HG02840 (cell line): ENCODE data around the gene FNIP1.
"Not testable (repeated sequence)": the region's sequence is repeated elsewhere in the genome, so short reads cannot be mapped to it uniquely, and the experiment has no call there.

Experiments used
- ATAC-seq: cut with Tn5 transposase; IDR thresholded peaks from one replicate; pipeline ENCODE4 v1.9.1; 2021; ENCODE audit warnings: mild to moderate bottlenecking, moderate library complexity, moderate number of reproducible peaks; ENCODE audit not compliant: unreplicated experiment, low FRiP score

FNIP1 gene

DNA sequence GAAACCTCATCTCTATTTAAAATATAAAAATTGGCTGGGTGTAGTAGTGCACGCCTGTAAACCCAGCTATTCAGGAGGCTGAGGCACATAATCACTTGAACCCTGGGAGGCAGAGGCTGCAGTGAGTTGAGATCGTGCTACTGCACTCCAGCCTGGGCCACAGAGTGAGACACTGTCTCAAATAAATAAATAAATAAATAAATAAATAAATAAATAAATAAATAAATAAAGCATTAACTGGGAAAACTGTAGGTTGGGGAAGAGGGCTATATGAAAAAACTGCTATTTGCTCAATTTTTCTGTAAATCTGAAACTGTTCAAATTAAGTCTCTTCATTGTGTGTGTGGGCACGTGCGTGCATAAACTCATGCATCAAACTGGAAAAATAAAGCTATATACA is 101.9 kb downstream of the FNIP1 start:
- ATAC-seq, result no peak

DNA sequence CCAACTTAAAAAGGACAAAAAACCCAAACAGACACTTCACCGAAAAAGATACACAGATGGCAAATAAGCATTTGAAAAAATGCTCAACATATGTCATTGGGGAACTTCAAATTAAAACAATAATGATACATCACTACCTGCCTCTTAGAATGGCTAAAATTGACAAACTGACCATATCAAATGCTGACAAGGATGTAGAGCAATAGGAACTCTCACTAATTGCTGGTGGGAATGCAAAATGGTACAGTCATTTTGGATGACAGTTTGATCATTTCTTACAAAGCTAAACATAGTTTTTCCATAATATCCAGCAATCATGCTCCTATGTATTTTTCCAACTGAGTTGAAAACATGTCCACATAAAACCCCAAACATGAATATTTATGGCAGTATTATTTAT is 102.9 kb downstream of the FNIP1 start:
- no peak for ATAC-seq

DNA sequence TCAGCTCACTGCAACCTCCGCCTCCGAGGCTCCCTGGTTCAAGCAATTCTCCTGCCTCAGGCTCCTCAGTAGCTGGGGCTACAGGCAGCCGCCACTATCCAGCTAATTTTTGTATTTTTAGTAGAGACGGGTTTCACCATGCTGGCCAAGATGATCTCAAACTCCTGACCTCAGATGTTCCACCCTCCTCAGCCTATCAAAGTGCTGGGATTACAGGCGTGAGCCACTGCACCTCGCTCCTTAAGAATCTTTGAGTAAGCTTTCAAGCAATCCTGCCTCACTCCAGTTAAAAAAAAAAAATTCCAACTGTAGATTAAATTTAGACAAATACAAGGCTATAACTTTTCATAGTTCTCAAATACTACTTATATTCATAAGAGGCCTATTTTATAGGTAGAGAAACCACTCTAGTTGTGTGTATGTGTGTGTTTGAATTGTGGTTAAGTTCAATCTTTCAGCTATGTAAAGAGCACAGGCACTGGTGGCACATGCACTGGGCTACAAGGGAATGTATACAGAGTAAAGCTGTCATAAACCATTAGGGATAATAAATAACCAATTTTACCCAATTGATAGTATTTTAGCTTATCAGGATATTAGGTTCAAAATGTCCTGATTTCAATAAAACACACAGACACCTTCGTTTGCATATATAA is 111.2 kb downstream of the FNIP1 start:
- no peak for ATAC-seq

DNA sequence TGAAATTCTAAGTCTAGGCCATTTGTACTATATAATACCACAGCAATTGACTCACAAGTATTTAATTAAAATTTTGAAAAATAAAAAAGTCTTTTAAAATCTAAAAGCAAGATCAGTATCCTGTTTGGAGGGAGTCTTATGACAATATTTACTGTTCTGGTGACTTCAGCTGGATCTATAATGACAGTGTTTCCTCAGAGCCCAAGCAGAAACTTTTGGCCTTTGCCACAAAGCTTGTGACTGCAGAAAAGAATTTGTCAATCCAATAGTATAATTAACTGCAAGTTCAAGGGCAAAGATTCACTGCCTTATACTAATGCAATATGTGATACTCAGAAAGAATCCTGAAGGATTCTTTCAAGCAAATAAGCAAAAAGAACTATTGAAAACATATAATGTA is 112.2 kb downstream of the FNIP1 start:
- no peak for ATAC-seq

DNA sequence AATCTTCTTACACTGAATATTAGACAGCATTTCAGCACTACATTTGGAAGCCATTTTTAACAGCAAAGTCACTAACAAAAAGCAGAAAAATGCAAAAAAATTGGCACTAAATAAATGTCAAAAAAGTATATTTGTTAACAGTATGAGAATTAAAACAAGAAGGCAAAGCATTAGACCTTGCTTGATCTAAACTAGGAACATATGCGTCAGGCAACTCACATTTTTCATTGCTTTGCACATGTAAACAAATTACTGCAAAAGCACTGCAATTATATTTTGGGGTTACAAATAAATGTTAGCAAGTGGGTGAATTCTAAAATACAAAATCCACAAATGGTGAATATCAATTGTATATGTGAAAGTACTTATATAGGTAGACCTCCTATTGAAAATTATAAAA is 112.8 kb downstream of the FNIP1 start:
- no peak for ATAC-seq

DNA sequence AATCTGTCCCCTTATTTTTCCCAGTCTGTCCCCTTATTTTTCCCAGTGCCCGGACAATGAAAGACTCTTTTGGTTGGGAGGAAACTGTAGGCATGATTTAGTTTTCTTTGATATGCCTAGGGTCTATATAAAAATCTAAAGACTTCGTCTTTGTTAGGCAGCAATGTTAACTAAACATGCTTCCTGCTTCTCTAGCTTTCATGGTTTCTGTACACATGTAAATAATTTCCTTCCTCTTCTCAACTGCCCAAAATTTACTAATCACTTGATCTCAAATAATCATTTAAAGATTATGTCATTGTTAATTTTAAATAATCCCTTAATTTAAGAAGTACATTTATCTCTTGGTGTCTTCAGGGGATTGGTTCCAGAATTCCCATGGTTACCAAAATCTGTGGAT is 114.0 kb downstream of the FNIP1 start:
- ATAC-seq, result no peak

DNA sequence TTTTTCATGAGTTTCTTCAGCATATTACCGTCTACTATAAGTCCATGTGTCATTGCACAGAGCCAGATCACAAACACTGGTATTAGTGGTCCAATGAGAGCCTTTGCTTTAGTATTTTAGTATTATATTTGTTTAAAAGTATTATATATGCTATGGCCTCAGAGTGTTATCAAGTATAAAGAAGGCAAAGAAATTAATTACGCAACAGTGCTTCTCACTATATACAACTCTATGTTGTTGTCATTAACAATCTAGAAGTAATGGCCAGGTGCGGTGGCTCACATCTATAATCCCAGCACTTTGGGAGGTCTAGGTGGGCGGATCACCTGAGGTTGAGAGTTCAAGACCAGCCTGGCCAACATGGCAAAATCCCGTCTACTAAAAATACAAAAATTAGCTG is 114.6 kb downstream of the FNIP1 start:
- no peak for ATAC-seq

DNA sequence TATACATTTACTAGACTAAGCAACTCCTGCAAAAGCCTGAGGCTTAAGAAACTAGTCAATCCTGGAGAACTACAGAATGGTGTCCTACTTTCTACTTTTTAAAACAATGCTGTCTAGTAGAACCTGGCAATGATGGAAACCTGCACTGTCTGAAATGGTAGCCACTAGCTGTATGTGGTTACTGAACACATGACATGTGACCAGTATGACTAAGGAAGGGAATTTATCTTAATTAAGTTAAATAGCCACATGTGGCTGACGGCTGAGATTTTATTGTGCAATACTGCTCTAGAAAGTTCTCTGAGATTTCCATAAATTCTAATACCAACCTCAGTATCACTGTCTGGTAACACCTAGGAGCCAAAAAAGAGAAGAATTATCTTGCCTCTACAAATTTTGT is 116.9 kb downstream of the FNIP1 start:
- no peak for ATAC-seq

DNA sequence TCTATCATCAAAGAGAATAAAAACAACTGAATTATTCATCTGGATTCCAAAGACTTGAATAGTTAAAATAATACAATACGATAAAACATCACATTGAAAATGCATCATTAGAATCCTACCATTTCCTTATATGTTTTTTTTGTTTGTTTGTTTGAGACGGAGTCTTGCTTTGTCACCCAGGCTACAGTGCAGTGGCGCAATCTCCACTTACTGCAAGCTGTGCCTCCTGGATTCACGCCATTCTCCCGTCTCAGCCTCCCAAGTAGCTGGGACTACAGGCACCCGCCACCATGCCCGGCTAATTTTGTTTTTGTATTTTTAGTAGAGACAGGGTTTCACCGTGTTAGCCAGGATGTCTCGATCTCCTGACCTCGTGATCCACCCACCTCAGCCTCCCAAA is 118.5 kb downstream of the FNIP1 start:
- not testable (repeated sequence) for ATAC-seq

DNA sequence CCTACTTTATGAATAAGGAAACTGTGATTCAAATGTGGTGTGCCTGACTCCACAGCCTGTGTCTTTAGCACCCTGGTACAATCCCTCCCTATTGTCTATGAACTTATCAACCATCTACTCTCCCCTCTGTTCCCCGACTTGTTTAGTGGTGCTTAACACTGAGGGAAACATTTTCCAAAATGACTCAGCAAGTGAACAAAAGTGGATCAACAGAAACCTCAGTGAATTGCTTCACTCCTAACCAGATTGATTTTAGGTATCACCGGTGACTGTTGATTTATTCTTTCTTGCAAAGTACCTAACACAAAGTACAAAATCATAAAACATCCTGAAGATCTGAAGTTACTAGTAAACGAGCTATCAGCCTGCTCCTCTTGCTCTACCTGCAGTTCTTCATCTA is 119.7 kb downstream of the FNIP1 start:
- no peak for ATAC-seq

DNA sequence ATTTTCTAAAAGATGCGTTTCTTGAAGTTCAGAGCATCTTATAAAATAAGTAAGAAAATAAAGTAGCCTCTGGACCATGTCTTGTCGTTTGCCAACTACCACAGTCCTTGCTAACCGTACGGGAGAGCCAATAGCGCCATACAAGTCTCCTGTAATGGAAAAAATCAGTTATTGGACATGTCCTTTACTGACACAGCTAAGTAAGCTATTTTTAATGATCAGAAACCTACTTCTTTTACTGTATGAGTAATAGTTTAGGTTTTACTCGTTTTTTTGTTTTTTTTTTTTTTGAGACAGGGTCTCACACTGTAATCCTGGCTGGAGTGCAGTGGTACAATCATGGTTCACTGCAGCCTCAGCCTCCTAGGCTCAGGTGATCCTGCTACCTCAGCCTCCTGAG is 124.0 kb downstream of the FNIP1 start:
- peak; percentile 27 for ATAC-seq

DNA sequence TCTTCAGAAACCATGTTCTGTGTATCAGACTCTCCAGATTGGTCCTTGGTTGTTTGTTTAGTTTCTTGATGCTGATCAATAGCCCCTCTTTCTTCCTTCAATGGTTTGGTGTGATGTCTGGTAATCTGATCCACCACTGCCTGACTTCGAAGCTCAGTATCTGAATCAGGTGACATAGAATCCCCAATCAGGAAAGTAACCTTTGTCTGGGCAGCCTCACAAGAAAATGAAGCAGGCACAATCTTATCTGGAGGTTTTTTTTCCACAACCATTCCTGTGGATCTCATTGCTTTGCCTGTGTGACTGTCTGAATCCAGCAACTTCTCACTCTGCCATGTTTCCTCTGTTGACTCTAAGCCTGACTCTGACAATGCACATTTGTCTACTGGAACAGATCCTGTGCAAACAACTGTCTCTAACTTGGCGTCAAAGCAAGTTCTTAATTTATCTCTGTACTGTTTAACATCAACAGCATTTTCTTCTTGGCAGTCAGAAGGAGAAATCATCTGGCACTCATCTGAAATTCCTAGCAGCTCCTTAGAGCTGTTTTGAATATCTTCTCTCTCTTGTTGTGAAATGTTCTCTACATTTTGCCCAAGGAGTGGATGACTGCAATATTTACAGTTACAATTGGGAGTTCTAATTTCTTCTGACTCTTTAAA is 124.7 kb downstream of the FNIP1 start:
- ATAC-seq, result no peak

DNA sequence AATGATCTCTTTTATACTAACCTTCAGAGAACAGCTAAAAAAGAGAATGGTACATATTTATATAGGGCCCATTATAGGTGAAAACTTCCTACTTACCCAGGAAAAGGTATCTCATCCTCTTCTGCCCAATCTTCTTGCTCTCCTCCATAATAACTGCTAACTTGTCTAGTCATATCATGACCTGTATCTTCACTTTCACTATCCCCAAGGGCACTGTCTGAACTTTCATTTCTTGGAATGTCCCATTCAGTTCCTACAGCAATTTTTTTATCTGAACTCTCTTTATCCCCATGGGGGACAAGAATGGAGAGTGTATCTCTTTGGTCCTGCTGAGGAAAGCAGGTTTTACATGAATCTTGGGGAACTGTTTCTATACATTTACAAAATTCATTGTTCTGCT is 125.4 kb downstream of the FNIP1 start:
- no peak for ATAC-seq

DNA sequence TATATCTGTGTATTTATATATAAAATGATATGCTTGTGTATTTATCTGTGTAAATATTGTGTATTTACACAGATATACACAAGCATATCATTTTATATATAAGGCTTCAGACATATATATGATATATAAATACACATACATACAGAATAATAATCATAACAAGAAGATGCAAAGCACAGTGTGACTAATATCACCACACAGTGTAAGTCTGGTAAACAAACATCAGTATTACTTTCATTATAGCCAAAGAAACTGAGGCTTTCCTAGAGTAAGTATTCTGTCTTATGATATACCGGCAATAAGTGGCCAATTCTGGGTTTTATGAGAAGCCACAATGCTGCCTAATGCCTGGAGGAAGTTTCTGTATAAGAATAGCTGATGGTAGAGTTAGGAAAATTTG is 131.9 kb downstream of the FNIP1 start:
- ATAC-seq, result no peak

DNA sequence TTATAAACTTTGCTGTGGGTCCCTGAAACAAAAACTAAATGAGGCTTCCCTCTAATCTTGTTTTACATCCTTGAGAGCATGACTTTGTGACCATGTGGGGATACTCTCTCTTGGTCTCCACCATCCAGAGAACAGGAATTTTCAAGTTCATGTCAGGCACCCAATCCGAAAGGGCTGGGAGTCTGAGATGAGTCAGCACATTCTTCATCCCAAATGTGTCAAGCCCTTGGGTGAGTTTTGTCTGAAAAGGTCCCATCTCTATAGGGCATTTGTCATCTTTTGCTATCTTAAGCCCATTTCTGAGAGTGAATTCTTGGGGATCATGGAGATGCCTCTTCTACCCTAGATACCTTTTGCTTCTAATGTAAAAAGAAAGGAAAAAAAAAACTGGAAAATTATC is 134.9 kb downstream of the FNIP1 start:
- ATAC-seq, result no peak

DNA sequence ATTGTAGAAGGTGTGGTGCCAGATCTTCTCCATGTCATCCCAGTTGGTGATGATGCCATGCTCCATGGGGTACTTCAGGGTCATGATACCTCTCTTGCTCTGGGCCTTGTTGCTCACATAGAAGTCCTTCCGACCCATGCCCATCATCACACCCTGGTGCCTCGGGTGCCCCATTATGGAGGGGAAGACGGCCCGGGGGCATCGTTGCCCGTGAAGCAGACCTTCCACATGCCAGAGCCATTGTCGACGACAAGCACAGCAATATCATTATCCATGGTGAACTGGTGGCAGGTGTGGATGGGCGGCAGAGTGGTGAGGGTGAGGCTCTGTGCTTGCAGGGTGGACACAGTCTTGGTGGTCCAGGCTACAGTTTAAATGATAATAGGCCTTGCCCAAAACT is 137.0 kb downstream of the FNIP1 start:
- no peak for ATAC-seq

DNA sequence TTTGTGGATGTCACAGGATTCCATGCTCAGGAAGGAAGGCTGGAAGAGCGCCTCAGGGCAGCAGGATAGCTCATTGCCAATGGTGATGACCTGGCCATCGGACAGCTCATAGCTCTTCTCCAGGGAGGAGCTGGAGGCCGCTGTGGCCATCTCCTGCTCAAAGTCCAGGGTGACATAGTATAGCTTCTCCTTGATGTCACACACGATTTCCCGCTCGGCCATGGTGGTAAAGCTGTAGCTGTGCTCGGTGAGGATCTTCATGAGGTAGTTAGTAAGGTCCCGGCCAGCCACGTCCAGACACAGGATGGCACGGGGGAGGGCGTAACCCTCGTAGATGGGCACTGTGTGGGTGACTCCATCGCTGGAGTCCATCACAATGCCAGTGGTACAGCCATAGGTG is 137.5 kb downstream of the FNIP1 start:
- ATAC-seq, result no peak

DNA sequence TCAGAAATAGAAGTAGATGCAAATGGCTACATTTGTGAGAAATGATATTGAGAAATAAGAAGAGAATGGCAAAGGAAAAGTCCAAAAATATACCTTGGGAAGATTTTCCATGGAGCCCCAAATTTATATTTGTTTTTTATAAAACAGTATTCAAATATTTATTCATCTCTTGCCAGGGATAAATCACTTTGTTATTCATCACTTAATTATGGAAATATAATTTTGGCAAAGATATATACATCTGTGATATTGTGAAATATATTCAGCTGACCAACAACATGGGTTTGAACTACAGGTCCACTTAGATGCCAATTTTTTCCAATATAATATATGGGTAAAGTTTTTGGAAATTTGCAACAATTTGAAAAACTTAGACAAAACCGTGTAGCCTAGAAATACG is 142.0 kb downstream of the FNIP1 start:
- no peak for ATAC-seq

DNA sequence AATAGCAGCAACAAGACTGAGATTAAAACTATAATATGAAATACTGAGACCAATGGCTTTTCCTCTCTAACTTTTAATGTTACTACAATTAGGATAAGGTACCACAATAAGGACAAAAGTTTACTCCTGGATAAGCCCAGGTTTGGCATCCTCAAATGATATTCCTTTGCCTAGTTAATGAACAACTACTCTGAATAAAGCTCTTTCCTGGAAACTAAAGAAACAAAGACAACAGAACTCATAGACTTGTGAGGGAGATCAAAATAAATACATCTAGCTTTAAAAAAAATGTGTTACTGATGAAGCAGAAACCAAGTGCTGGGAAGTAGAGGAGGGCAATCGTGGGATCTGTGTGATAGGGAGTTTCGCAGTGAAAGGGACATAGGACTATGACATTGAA is 142.5 kb downstream of the FNIP1 start:
- ATAC-seq, result no peak

DNA sequence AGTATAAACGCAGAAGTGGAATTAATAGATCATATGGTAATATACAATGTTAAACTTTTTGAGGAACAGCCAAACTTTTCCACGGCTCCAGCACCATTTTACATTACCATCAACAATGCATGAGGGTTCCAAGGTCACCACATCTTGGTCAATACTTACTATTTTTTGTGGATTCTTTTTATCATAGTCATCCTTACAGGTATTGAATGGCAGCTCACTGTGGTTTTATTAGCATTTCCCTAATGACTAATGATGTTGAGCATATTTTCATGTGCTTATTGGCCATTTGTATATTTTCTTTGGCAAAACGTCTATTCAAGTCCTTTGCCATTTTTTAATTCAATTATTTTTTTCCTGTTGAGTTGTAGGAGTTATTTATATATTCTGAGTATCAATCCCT is 147.7 kb downstream of the FNIP1 start:
- no peak for ATAC-seq

DNA sequence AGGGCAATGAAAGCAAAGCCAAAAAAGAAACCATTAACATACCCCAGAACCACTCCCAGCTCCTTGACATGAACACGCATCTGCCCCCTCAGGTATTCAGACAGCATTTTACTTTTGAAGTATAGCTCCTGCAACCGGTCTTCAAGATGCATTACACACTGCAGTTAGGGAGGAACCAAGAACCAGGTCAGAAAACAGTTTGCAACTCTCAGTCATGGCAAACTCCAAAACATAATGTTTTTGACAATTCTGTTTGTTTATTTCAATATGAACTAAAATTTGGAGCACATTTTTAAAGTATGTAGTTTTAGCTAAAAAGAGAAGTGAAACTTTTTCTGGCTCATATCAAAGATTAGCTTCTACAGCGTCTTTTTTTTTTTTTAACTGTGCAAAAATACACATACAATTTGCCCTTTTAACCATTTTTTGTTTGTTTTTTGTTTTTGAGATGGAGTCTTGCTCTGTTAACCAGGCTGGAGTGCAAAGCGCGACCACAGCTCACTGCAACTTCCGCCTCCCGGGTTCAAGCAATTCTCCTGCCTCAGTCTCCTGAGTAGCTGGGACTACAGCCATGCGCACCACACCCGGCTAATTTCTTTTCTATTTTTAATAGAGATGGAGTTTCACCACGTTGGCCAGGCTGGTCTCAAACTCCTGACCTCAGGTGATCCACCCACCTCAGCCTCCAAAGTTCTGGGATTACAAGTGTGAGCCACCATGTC is 149.6 kb downstream of the FNIP1 start:
- ATAC-seq, result no peak

DNA sequence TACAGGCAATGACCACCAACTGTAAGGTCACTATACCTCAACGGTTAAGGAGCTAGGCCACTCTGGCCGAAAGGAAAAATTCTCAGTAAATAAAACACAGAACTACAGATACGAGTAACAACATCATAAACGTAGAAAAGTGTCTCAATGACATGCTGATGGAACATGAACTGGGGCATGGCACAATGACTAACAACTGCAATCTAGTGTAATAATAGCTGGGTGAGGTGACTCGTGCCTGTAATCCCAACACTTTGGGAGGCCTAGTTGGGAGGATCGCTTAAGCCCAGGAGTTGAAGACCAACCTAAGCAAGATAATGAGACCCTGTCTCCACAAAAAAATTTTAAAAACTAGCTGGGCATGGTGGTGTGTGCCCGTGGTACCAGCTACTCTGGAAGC is 152.0 kb downstream of the FNIP1 start:
- no peak for ATAC-seq
